ENCODE measurements around the gene GPC3. TPM values are rescaled to one million over a fixed set of nuclear protein-coding genes. Genes with fewer than 3 reads are reported as not detected.

Gene GPC3
- total and polyA plus RNA-seq, 2 donors (not counting 3 experiments of a cell fraction or from before 2014, with no cell fraction given): not detected

DNA sequence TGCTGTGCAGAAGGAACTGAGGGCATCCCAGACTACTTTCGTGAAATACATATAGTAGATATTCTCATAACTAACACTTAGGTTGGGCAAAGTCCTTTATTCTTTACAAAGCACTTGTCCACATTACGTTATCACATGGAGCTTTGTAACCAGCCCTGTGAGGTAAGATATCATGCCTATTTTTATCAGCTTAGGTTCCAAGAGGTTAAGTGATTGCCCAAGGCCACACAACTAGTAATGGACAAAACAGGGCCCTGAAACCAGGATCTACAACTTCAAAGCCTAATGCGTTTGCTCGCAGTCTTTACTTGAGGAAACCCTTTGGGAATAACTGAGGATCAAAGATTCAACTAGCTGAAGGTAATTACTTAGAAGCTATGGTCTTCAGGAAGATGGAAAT is 261.5 kb downstream of the GPC3 start:
- Histone ChIP-seq H3K27ac (ENCODE audit: insufficient read depth, low read depth, low read length) (no peak overlapping the region), H3K9me1 (replicated peaks; ENCODE audit: control insufficient read depth, extremely low read depth, insufficient read depth, low read length) (no peaks in the 10 kb centered on the region), H3K9me3 (replicated peaks; ENCODE audit: control insufficient read depth, insufficient read depth, low read length) (no peaks in the 10 kb centered on the region), H3K4me1 (ENCODE audit: control insufficient read depth, extremely low read depth, insufficient read depth, low read length) (peaks cover 7% of the 10 kb centered on the region), H4K20me1 (replicated peaks; ENCODE audit: control insufficient read depth, extremely low read depth, insufficient read depth, low read length) (no peaks in the 10 kb centered on the region), H2AFZ (ENCODE audit: low read depth, low read length) (no peak overlapping the region), H3K9ac (replicated peaks; ENCODE audit: extremely low read depth, insufficient read depth, low read length) (no peak overlapping the region), H3K36me3 (ENCODE audit: control insufficient read depth in 2 of 2, extremely low read depth in 1 of 2, insufficient read depth in 2 of 2, low read length in 2 of 2) (no peaks in the 10 kb centered on the region), H3K4me2 (ENCODE audit: insufficient read depth, low read length) (no peak overlapping the region), H3K27me3 (ENCODE audit: control insufficient read depth in 2 of 2, insufficient read depth in 2 of 2, low read length in 2 of 2) (no peaks in the 10 kb centered on the region), H3K4me3 (replicated peaks in 1 of 3; ENCODE audit: insufficient read depth in 1 of 3, low read depth in 1 of 3, low read length in 3 of 3) (no peak overlapping the region), H3K79me2 (ENCODE audit: control insufficient read depth, insufficient read depth, low read length) (no peaks in the 10 kb centered on the region)
- CTCF ChIA-PET: no interaction called here
- intact Hi-C loops (cut with micrococcal nuclease) (no loop called here), dilution Hi-C loops (cut with MboI; ENCODE audit: extremely low pct_ligation_motif_present, low sequenced_read_pairs) (no loop called here)
- BruUV-seq (replicated peaks): no TSS peak
- no peak for DNase-seq (ENCODE audit: low read depth, low spot score)
- FAIRE-seq: no peak
- POLR2A ChIA-PET: no interaction called here
- no peak for TF ChIP-seq JUN (IDR thresholded peaks at IDR 0.05; ENCODE audit: borderline replicate concordance, insufficient read depth, insufficient read length, low read depth)
- TF ChIP-seq POLR2AphosphoS5 (IDR thresholded peaks at IDR 0.05; ENCODE audit: insufficient read depth, low read depth, low read length): no peak
- TF ChIP-seq GATA2 (IDR thresholded peaks at IDR 0.05; ENCODE audit: insufficient read depth, insufficient read length, low read depth, low read length): no peak
- TF ChIP-seq, protein P1, sequence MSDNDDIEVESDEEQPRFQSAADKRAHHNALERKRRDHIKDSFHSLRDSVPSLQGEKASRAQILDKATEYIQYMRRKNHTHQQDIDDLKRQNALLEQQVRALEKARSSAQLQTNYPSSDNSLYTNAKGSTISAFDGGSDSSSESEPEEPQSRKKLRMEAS (IDR thresholded peaks at IDR 0.05; ENCODE audit: insufficient read depth, insufficient read length): no peak
- no peak for TF ChIP-seq POLR2A (IDR thresholded peaks at IDR 0.05; ENCODE audit: low read depth, low read length)
- TF ChIP-seq FOS (IDR thresholded peaks at IDR 0.05; ENCODE audit: borderline replicate concordance, insufficient read depth, low read length): no peak
- TF ChIP-seq CTCF (IDR thresholded peaks at IDR 0.05; ENCODE audit: extremely low read depth in 1 of 2, insufficient read depth in 1 of 2, low read depth in 1 of 2, low read length in 2 of 2): no peak
- TF ChIP-seq EZH2 (IDR thresholded peaks at IDR 0.05; ENCODE audit: borderline replicate concordance, low read depth, low read length, severe bottlenecking): no peak
- TF ChIP-seq MYC (IDR thresholded peaks at IDR 0.05; ENCODE audit: low read depth, low read length): no peak
